Trophoblast cell (in vitro differentiated cells and primary cell): ENCODE measurements around the gene EXOSC2.

Experiments used
- DNase-seq, 2 donors: peaks; one replicate each; pipeline ENCODE4 v3.0.0-alpha.2; 2016
- H2AFZ ChIP-seq: 2 replicates; pipeline ENCODE4 v1.6.1; 2013; ENCODE audit warnings: low read length, moderate library complexity, mild to moderate bottlenecking; ENCODE audit not compliant: insufficient read depth, poor library complexity
- H2AK5ac ChIP-seq: 2 replicates; pipeline ENCODE4 v1.6.1; 2013; ENCODE audit warnings: mild to moderate bottlenecking, low read length
- H2BK120ac ChIP-seq: 2 replicates; pipeline ENCODE4 v1.6.1; 2013; ENCODE audit warnings: low read length, mild to moderate bottlenecking, moderate library complexity; ENCODE audit not compliant: insufficient read depth, poor library complexity
- H2BK12ac ChIP-seq: 2 replicates; pipeline ENCODE4 v1.6.1; 2013; ENCODE audit warnings: mild to moderate bottlenecking, low read length, moderate library complexity
- H2BK5ac ChIP-seq: 2 replicates; pipeline ENCODE4 v1.6.1; 2013; ENCODE audit warnings: low read length, low read depth, moderate library complexity, mild to moderate bottlenecking; ENCODE audit not compliant: poor library complexity
- H3K14ac ChIP-seq: 2 replicates; pipeline ENCODE4 v1.6.1; 2013; ENCODE audit warnings: mild to moderate bottlenecking, low read length
- H3K18ac ChIP-seq: 2 replicates; pipeline ENCODE4 v1.6.1; 2013; ENCODE audit warnings: mild to moderate bottlenecking, low read length
- H3K23ac ChIP-seq: 2 replicates; pipeline ENCODE4 v1.6.1; 2013; ENCODE audit warnings: low read length
- H3K27ac ChIP-seq: 2 replicates; pipeline ENCODE4 v1.5.1; 2013; ENCODE audit warnings: low read depth, mild to moderate bottlenecking, inconsistent platforms, low read length, moderate library complexity
- H3K27me3 ChIP-seq: 2 replicates; pipeline ENCODE4 v1.6.1; 2013; ENCODE audit warnings: inconsistent platforms, mild to moderate bottlenecking, low read length, moderate library complexity; ENCODE audit not compliant: insufficient read depth
- H3K36me3 ChIP-seq, 2 experiments: 1 replicate in 1 of 2; 2 replicates in 1 of 2; pipeline ENCODE4 v1.6.1; 2013; ENCODE audit warnings: low read length in 2 of 2, mild to moderate bottlenecking in 2 of 2, moderate library complexity in 1 of 2; ENCODE audit not compliant: insufficient read depth in 2 of 2, control insufficient read depth in 1 of 2
- H3K4ac ChIP-seq: 2 replicates; pipeline ENCODE4 v1.6.1; 2013; ENCODE audit warnings: low read depth, mild to moderate bottlenecking, low read length, moderate library complexity
- H3K4me1 ChIP-seq, 2 experiments: 1 replicate in 1 of 2; 2 replicates in 1 of 2; pipeline ENCODE4 v1.6.1; 2013; ENCODE audit warnings: low read length in 2 of 2, mild to moderate bottlenecking in 2 of 2, moderate library complexity in 1 of 2; ENCODE audit not compliant: insufficient read depth in 2 of 2, control insufficient read depth in 1 of 2
- H3K4me2 ChIP-seq: 2 replicates; pipeline ENCODE4 v1.6.1; 2013; ENCODE audit warnings: inconsistent platforms, mild to moderate bottlenecking, low read length, moderate library complexity
- H3K4me3 ChIP-seq: 2 replicates; pipeline ENCODE4 v1.5.1; 2013; ENCODE audit warnings: mild to moderate bottlenecking, low read depth, low read length, inconsistent platforms
- H3K79me1 ChIP-seq: one replicate; pipeline ENCODE4 v1.6.1; 2013; ENCODE audit warnings: low read length
- H3K79me2 ChIP-seq: 2 replicates; pipeline ENCODE4 v1.6.1; 2013; ENCODE audit warnings: low read length, mild to moderate bottlenecking; ENCODE audit not compliant: control insufficient read depth, insufficient read depth, poor library complexity
- H3K9ac ChIP-seq: 2 replicates; pipeline ENCODE4 v1.6.1; 2013; ENCODE audit warnings: mild to moderate bottlenecking, low read length
- H3K9me3 ChIP-seq: 2 replicates; pipeline ENCODE4 v1.6.1; 2013; ENCODE audit warnings: low read depth, mild to moderate bottlenecking, control low read depth, inconsistent platforms, low read length; ENCODE audit not compliant: insufficient read depth
- H4K12ac ChIP-seq: 2 replicates; pipeline ENCODE4 v1.6.1; 2013; ENCODE audit warnings: low read depth, mild to moderate bottlenecking, low read length, moderate library complexity
- H4K8ac ChIP-seq: 2 replicates; pipeline ENCODE4 v1.6.1; 2013; ENCODE audit warnings: low read depth, mild to moderate bottlenecking, low read length, moderate library complexity
- H4K91ac ChIP-seq: one replicate; pipeline ENCODE4 v1.6.1; 2013; ENCODE audit warnings: low read depth, mild to moderate bottlenecking, low read length, moderate library complexity
- WGBS: extraction: QIAGEN DNeasy Blood & Tissue Kit; methylation state at CpG from one replicate; pipeline ENCODE4 v1.1.7; 2013; ENCODE audit warnings: missing lambda C conversion rate; ENCODE audit not compliant: insufficient read length, insufficient coverage; ENCODE audit errors: extremely low coverage; 5-methylcytosine and 5-hydroxymethylcytosine counted together

EXOSC2 gene

DNA sequence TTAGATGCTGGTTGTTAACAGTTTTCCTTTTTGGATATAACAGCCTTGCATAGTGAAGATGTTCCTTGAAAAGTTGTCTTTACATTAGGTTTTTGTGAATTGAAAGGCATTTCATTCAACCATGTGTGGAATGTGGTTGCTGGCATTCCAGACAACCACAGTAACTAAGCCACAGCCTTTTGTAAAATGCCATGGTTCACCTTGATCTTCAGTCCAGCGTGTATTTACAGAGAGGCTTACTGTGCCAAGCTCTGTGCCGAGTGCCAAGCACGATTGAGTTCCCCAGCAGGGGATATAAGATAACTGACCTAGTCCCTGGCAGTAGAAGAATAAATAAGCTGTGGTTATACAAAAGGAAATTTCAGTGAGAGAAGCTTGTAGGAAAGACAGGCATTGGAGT is 4.9 kb downstream of the EXOSC2 start:
- H4K91ac ChIP-seq = no peak overlapping the region
- H3K4ac ChIP-seq = no peak overlapping the region
- H3K27me3 ChIP-seq = no peaks in the 10 kb centered on the region
- no peak overlapping the region for H3K4me3 ChIP-seq
- H3K14ac ChIP-seq = no peak overlapping the region
- H3K27ac ChIP-seq = peak overlapping the region; percentile 14
- peaks cover 6% of the 10 kb centered on the region for H3K79me2 ChIP-seq
- H4K8ac ChIP-seq = no peak overlapping the region
- peak in 1 of 2 donors; percentile 65 for DNase-seq
- peaks cover 3% of the 10 kb centered on the region for H3K79me1 ChIP-seq
- H2BK120ac ChIP-seq = no peak overlapping the region
- H2BK5ac ChIP-seq = no peak overlapping the region
- no peak overlapping the region for H3K9ac ChIP-seq
- H3K18ac ChIP-seq = no peak overlapping the region
- H3K9me3 ChIP-seq = no peaks in the 10 kb centered on the region
- no peak overlapping the region for H4K12ac ChIP-seq
- WGBS = no CpG with 5 or more reads among the region's 3 CpGs
- H2BK12ac ChIP-seq = no peak overlapping the region
- H3K23ac ChIP-seq = no peak overlapping the region
- peak overlapping the region; percentile 44 for H3K4me2 ChIP-seq
- no peak overlapping the region for H2AFZ ChIP-seq
- H3K4me1 ChIP-seq = peaks cover 8 to 11% of the 10 kb centered on the region in 2 experiments
- no peak overlapping the region for H2AK5ac ChIP-seq
- H3K36me3 ChIP-seq = peaks cover 26 to 44% of the 10 kb centered on the region in 2 experiments

DNA sequence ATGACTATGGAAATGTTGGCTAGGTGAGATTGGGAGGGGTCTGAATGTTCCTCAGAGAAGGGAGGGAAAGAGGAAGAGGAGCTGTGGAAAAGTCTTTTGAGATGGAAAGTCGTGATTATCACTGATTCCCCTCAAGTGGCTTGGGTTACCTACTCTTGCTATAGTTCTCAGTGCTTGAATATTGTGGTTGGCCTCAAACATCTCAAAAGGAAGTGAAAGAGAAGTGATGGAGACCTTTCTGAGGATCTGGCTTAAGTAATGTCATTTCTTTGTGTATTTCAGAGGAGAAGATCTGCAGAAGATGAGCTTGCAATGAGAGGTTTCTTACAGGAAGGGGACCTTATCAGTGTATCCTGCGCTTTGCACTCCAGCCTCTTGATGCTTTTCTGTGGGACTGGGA is 5.5 kb downstream of the EXOSC2 start:
- H4K91ac ChIP-seq = no peak overlapping the region
- H2BK5ac ChIP-seq = no peak overlapping the region
- H3K18ac ChIP-seq = no peak overlapping the region
- WGBS = no CpG with 5 or more reads among the region's 2 CpGs
- H2BK120ac ChIP-seq = no peak overlapping the region
- no peak overlapping the region for H3K4me2 ChIP-seq
- peaks cover 8 to 11% of the 10 kb centered on the region in 2 experiments for H3K4me1 ChIP-seq
- no peak overlapping the region for H4K8ac ChIP-seq
- H3K27me3 ChIP-seq = no peaks in the 10 kb centered on the region
- no peaks in the 10 kb centered on the region for H3K9me3 ChIP-seq
- no peak overlapping the region for H2AK5ac ChIP-seq
- H2BK12ac ChIP-seq = no peak overlapping the region
- no peak overlapping the region for H3K4me3 ChIP-seq
- no peak overlapping the region for H2AFZ ChIP-seq
- H3K79me2 ChIP-seq = peaks cover 2% of the 10 kb centered on the region
- H3K79me1 ChIP-seq = no peaks in the 10 kb centered on the region
- H3K36me3 ChIP-seq = peaks cover 31 to 50% of the 10 kb centered on the region in 2 experiments
- no peak for DNase-seq
- no peak overlapping the region for H3K14ac ChIP-seq
- no peak overlapping the region for H3K4ac ChIP-seq
- H4K12ac ChIP-seq = no peak overlapping the region
- H3K23ac ChIP-seq = no peak overlapping the region
- H3K9ac ChIP-seq = no peak overlapping the region
- H3K27ac ChIP-seq = no peak overlapping the region

- no peaks in the 10 kb centered on the region for H3K27me3 ChIP-seq
- H3K9me3 ChIP-seq = no peaks in the 10 kb centered on the region
- no peak overlapping the region for H3K27ac ChIP-seq
- H3K23ac ChIP-seq = no peak overlapping the region
- no peak overlapping the region for H4K8ac ChIP-seq
- H2BK12ac ChIP-seq = no peak overlapping the region
- no peak overlapping the region for H4K91ac ChIP-seq
- H3K4ac ChIP-seq = no peak overlapping the region
- H2AFZ ChIP-seq = no peak overlapping the region
- peak overlapping the region; percentile 15 for H3K9ac ChIP-seq
- no peak overlapping the region for H2BK5ac ChIP-seq
- H2BK120ac ChIP-seq = no peak overlapping the region
- peaks cover 8 to 9% of the 10 kb centered on the region in 2 experiments for H3K4me1 ChIP-seq
- WGBS = no CpG with 5 or more reads among the region's 13 CpGs
- peaks cover 29 to 49% of the 10 kb centered on the region in 2 experiments for H3K36me3 ChIP-seq
- no peak overlapping the region for H3K4me3 ChIP-seq
- no peaks in the 10 kb centered on the region for H3K79me2 ChIP-seq
- H4K12ac ChIP-seq = no peak overlapping the region
- H3K4me2 ChIP-seq = no peak overlapping the region
- H3K79me1 ChIP-seq = no peaks in the 10 kb centered on the region
- peak; percentile 55 to 83 for DNase-seq
- H3K18ac ChIP-seq = no peak overlapping the region
- no peak overlapping the region for H3K14ac ChIP-seq
- H2AK5ac ChIP-seq = no peak overlapping the region
These were observed 7.8 kb downstream of the EXOSC2 start for GRCh38 chr9:130701059-130702022.

DNA sequence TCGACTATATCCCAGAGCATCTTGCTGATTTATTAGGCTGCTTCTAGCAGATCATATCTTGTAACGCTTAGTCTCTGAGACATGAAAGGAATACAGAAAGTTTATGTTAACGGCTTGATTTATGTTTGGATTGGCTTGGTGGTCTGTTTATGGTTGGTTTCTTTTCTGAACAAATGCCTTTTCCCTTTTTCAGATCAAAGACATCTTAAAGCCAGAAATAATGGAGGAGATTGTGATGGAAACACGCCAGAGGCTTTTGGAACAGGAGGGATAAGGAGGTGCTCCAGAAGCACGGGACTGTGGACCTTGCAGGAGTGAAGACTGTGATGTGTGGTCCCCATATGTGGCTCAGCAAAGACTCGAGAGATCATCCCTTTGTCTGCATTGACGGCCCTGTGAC is 9.9 kb downstream of the EXOSC2 start:
- no CpG with 5 or more reads among the region's 7 CpGs for WGBS
- Histone ChIP-seq H3K18ac (no peak overlapping the region), H3K27me3 (no peaks in the 10 kb centered on the region)

More for the DNA sequence above, 9.9 kb downstream of the EXOSC2 start:
- H2BK5ac ChIP-seq = no peak overlapping the region
- no peaks in the 10 kb centered on the region for H3K79me2 ChIP-seq
- H3K36me3 ChIP-seq = peaks cover 24 to 36% of the 10 kb centered on the region in 2 experiments
- H4K91ac ChIP-seq = no peak overlapping the region
- no peaks in the 10 kb centered on the region for H3K79me1 ChIP-seq
- no peak overlapping the region for H3K23ac ChIP-seq
- no peak overlapping the region for H4K8ac ChIP-seq
- no peak overlapping the region for H2AK5ac ChIP-seq
- no peak overlapping the region for H2BK12ac ChIP-seq
- no peaks in the 10 kb centered on the region for H3K9me3 ChIP-seq
- DNase-seq = no peak
- no peak overlapping the region for H3K4me3 ChIP-seq
- H2BK120ac ChIP-seq = no peak overlapping the region
- H3K4me1 ChIP-seq = peaks cover 2 to 5% of the 10 kb centered on the region in 2 experiments
- no peak overlapping the region for H3K9ac ChIP-seq
- no peak overlapping the region for H3K14ac ChIP-seq
- H3K4ac ChIP-seq = no peak overlapping the region
- no peak overlapping the region for H3K4me2 ChIP-seq
- no peak overlapping the region for H4K12ac ChIP-seq
- H3K27ac ChIP-seq = no peak overlapping the region
- no peak overlapping the region for H2AFZ ChIP-seq
